Mucosa of rectum (tissue), 2 donors: Measurements from ENCODE around the gene VEPH1.

Source experiments
- H3K27ac ChIP-seq, 2 donors: one replicate each; pipeline ENCODE4 v1.7.0; 2013; ENCODE audit warnings: inconsistent platforms in 2 of 2, low read depth in 2 of 2, low read length in 2 of 2
- H3K27me3 ChIP-seq, 2 donors: one replicate each; pipeline ENCODE4 v1.7.0; 2013; ENCODE audit warnings: low read length in 2 of 2; ENCODE audit not compliant: control insufficient read depth in 2 of 2, insufficient read depth in 2 of 2
- H3K36me3 ChIP-seq, 2 donors: one replicate each; pipeline ENCODE4 v1.7.0; 2013; ENCODE audit warnings: low read length in 2 of 2; ENCODE audit not compliant: control insufficient read depth in 2 of 2, insufficient read depth in 2 of 2
- H3K4me1 ChIP-seq, 2 donors: one replicate each; pipeline ENCODE4 v1.7.0; 2013; ENCODE audit warnings: low read length in 2 of 2, mild to moderate bottlenecking in 1 of 2; ENCODE audit not compliant: control insufficient read depth in 2 of 2, insufficient read depth in 2 of 2
- H3K4me3 ChIP-seq, 2 donors: one replicate each; pipeline ENCODE4 v1.7.0; 2013; ENCODE audit warnings: low read length in 2 of 2
- H3K9ac ChIP-seq, 2 donors: one replicate each; pipeline ENCODE4 v1.7.0; 2013; ENCODE audit warnings: low read length in 2 of 2, low read depth in 1 of 2, mild to moderate bottlenecking in 1 of 2
- H3K9me3 ChIP-seq, 2 donors: one replicate each; pipeline ENCODE4 v1.7.0; 2013; ENCODE audit warnings: low read length in 2 of 2; ENCODE audit not compliant: control insufficient read depth in 2 of 2
- donor health status: healthy.
- donor health status: Normal muscosa, but diverticular disease.

Gene VEPH1

GRCh38 chr3:157257101-157257500 is 246.1 kb downstream of the VEPH1 start:
- H3K4me1 ChIP-seq = no peaks in the 10 kb centered on the region
- H3K27me3 ChIP-seq = no peaks in the 10 kb centered on the region
- H3K9me3 ChIP-seq = no peaks in the 10 kb centered on the region
- no peak overlapping the region for H3K9ac ChIP-seq
- no peak overlapping the region for H3K27ac ChIP-seq
- no peak overlapping the region for H3K4me3 ChIP-seq
- H3K36me3 ChIP-seq = no peaks in the 10 kb centered on the region

- Histone ChIP-seq H3K36me3 (no peaks in the 10 kb centered on the region), H3K27ac (no peak overlapping the region)
Observed at GRCh38 chr3:157255797-157256196, 247.4 kb downstream of the VEPH1 start.

DNA sequence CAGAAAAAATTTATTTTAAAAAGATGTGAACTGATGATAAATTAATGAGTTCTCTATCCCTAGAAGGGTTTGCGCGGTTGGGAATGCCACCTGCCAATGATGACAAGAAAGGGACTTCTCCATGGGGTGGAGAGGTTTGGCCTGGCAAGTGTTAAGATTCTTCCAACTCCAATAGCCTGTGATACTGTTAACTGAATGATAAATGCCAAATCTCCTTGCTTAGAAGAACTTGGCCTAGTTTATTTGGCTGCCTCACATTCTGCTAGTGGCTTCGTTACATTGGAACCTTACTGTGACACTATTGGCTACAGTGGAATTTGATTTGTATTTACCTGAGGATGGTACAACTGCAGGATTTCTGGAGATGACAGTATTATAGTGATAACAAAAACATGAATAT is 251.5 kb downstream of the VEPH1 start:
- Histone ChIP-seq H3K36me3 (no peaks in the 10 kb centered on the region), H3K27me3 (no peaks in the 10 kb centered on the region), H3K27ac (no peak overlapping the region), H3K4me1 (no peaks in the 10 kb centered on the region), H3K4me3 (no peak overlapping the region), H3K9ac (no peak overlapping the region), H3K9me3 (no peaks in the 10 kb centered on the region)

More at GRCh38 chr3:157255797-157256196, 247.4 kb downstream of the VEPH1 start:
- H3K27me3 ChIP-seq = no peaks in the 10 kb centered on the region
- H3K9me3 ChIP-seq = no peaks in the 10 kb centered on the region
- H3K4me1 ChIP-seq = no peaks in the 10 kb centered on the region
- H3K9ac ChIP-seq = no peak overlapping the region
- H3K4me3 ChIP-seq = no peak overlapping the region

DNA sequence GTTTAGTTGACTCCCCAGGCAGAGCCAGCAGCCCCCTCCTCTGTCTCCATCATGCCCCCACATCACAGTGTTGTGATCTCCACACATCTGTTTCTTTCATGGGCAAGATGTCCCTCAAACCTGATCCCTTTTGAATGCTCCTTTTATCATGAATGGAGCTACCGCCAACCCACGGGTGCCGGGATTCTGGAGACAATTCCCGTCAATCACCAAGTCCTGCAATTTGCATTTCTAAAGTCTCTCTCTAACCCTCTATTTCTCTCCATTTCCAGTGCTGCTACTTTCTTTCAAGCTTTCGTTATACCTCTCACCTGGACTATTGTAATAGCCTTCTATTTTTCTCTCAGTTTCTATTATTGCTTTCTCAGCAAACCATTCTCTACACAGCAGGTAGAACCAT is 253.6 kb downstream of the VEPH1 start:
- Histone ChIP-seq H3K9ac (no peak overlapping the region), H3K27ac (no peak overlapping the region), H3K4me1 (no peaks in the 10 kb centered on the region), H3K4me3 (no peak overlapping the region), H3K27me3 (no peaks in the 10 kb centered on the region), H3K9me3 (no peaks in the 10 kb centered on the region), H3K36me3 (no peaks in the 10 kb centered on the region)

- no peaks in the 10 kb centered on the region for H3K27me3 ChIP-seq
- H3K9ac ChIP-seq = no peak overlapping the region
- H3K4me3 ChIP-seq = no peak overlapping the region
- H3K9me3 ChIP-seq = no peaks in the 10 kb centered on the region
- no peaks in the 10 kb centered on the region for H3K4me1 ChIP-seq
- H3K27ac ChIP-seq = no peak overlapping the region
- no peaks in the 10 kb centered on the region for H3K36me3 ChIP-seq
Observed at GRCh38 chr3:157248590-157249422, 254.4 kb downstream of the VEPH1 start.

GRCh38 chr3:157247391-157247790 is 255.8 kb downstream of the VEPH1 start:
- Histone ChIP-seq H3K27ac (no peak overlapping the region), H3K9me3 (no peaks in the 10 kb centered on the region), H3K4me1 (no peaks in the 10 kb centered on the region), H3K27me3 (no peaks in the 10 kb centered on the region), H3K4me3 (no peak overlapping the region), H3K9ac (no peak overlapping the region), H3K36me3 (no peaks in the 10 kb centered on the region)

DNA sequence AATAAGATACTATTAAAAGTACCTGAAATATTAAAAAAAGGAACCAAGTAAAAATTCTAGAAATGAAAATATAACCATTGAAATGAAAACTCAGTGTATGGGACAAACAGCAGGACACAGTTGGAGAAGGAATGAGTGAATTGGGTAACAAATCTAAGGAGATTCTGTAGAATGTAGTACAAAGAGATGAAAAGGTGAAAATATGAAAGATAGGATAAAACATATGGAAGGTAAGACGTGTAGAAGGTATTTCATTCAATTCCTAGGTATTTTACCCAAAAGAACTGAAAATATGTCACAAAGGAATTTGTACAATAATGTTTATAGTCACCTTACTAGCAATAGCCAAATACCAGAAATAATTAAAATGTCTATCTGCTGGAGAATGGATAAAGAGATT is 260.4 kb downstream of the VEPH1 start:
- H3K4me1 ChIP-seq = no peaks in the 10 kb centered on the region
- no peaks in the 10 kb centered on the region for H3K9me3 ChIP-seq
- H3K4me3 ChIP-seq = no peak overlapping the region

GRCh38 chr3:157241599-157241998 is 261.6 kb downstream of the VEPH1 start:
- Histone ChIP-seq H3K9me3 (no peaks in the 10 kb centered on the region), H3K9ac (no peak overlapping the region), H3K36me3 (no peaks in the 10 kb centered on the region), H3K4me1 (no peaks in the 10 kb centered on the region), H3K27me3 (no peaks in the 10 kb centered on the region), H3K4me3 (no peak overlapping the region), H3K27ac (no peak overlapping the region)

More for the DNA sequence above, 260.4 kb downstream of the VEPH1 start:
- H3K36me3 ChIP-seq = no peaks in the 10 kb centered on the region
- H3K27me3 ChIP-seq = no peaks in the 10 kb centered on the region
- no peak overlapping the region for H3K27ac ChIP-seq
- no peak overlapping the region for H3K9ac ChIP-seq

GRCh38 chr3:157240408-157240807 is 262.8 kb downstream of the VEPH1 start:
- Histone ChIP-seq H3K4me1 (no peaks in the 10 kb centered on the region), H3K36me3 (no peaks in the 10 kb centered on the region), H3K9ac (no peak overlapping the region), H3K27ac (no peak overlapping the region), H3K4me3 (no peak overlapping the region), H3K27me3 (no peaks in the 10 kb centered on the region), H3K9me3 (no peaks in the 10 kb centered on the region)

DNA sequence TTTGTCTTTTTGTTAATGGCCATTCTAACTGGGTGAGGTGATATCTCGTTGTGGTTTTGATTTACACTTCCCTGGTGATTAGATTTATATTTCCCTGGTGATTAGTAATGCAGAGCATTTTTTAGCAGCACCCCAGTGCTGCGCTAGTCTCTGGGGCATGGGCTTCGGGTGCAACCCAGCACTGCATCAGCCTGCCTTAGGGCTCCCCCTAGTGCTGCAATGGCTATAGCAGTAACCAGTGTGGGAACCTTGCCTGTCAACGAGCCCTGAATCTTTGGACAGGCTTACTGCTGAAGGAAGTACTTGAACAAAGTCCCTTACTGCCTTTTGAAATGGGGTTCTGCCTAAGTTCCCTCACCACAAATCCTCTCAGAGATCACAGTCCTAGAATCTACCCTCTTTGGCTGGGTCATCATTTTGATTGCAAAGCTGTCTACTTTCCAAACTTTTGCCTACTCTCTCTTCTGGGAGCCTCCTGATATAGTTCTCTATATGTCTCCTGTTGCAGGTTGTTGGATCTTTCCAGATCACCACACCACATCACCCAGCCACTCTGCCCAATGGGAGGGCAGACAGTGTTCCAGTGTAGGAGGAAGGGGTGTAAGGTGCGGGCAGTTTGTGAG is 264.0 kb downstream of the VEPH1 start:
- H3K27ac ChIP-seq = no peak overlapping the region
- H3K27me3 ChIP-seq = no peaks in the 10 kb centered on the region
- no peak overlapping the region for H3K4me3 ChIP-seq

More for the DNA sequence above, 264.0 kb downstream of the VEPH1 start:
- Histone ChIP-seq H3K9ac (no peak overlapping the region), H3K36me3 (no peaks in the 10 kb centered on the region), H3K9me3 (no peaks in the 10 kb centered on the region), H3K4me1 (no peaks in the 10 kb centered on the region)
